AG04450 (cell line): Measurements from ENCODE around the gene RTP5. TPM values are rescaled to one million over a fixed set of nuclear protein-coding genes. Genes with fewer than 3 reads are reported as not detected.

Experiments
- CTCF ChIA-PET: fragments of 300-600, 350-600 bp; formaldehyde crosslinking; extraction: SDS; loops from one replicate; lab custom pipeline; 2022; ENCODE audit warnings: antibody characterized with exemption, inconsistent platforms; lab: Charles Lee
- POLR2A ChIA-PET: fragments of 350-600 bp; formaldehyde crosslinking; extraction: SDS; loops from one replicate; lab custom pipeline; 2021; ENCODE audit warnings: antibody characterized with exemption, inconsistent platforms; lab: Yijun Ruan, JAX
- DNase-seq: peaks from one replicate; pipeline ENCODE4 v3.0.0-alpha.2; 2011; ENCODE audit warnings: low read depth, low spot score
- H3K27ac ChIP-seq: one replicate; pipeline ENCODE4 v1.5.1; 2012; ENCODE audit warnings: low read depth, low read length, control low read depth
- H3K27me3 ChIP-seq: one replicate; pipeline ENCODE4 v1.6.0; 2012; ENCODE audit warnings: low read length; ENCODE audit not compliant: control insufficient read depth, insufficient read depth
- H3K4me3 ChIP-seq: 2 replicates; pipeline ENCODE4 v1.5.1; 2011; ENCODE audit warnings: mild to moderate bottlenecking, low read depth, low read length, control low read depth
- H3K9me3 ChIP-seq: 2 replicates; pipeline ENCODE4 v1.5.1; 2012; ENCODE audit warnings: low read length; ENCODE audit not compliant: control insufficient read depth, insufficient read depth
- polyA plus RNA-seq: library from polyadenylated mRNA; depleted of rRNA; stranded (reverse); fragments of >200 nt; gene quantifications from 2 replicates; pipeline ENCODE4 v1.2.3, GENCODE V29; 2011
- TF ChIP-seq, protein P1 (sequence below): IDR thresholded peaks from 2 replicates; pipeline ENCODE4 v1.5.1; 2011; ENCODE audit warnings: low read depth, low read length, control low read depth, inconsistent platforms

The RTP5 gene
- polyA plus RNA-seq, 1 experiment: not detected

DNA sequence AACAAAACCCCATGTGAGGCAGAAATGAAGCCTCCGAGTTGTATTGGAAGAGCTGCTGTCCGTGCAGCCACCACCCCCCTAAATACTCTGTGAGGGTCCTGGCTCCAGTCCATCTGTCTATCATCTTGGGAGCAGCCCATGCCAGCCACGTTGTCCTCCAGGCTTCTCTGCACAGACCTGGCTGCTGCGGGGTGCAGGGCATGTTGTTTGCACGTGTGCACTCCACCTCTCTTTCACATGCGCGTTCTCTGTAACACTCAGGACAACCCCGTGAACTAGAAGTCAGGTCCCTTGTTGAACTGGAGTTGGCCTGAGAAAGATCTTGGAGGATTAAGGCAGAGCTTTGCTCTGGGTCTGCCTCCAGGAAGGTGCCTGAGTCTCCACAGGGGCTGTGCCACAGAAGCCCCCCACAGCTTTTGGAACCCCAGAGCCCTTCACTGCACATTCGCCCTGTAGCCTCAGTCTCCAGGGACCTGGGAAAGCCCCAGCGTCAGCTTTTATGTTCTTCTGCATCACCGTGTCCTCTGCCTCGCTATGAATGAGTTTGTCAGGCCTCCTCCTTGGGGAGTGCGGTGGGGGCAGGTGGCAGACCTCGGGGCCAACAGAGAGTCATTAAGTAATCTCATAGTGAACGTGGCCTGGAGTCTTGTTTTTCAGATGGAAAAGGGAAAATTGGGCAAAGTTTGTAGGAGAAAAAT lies 16.6 kb downstream of the RTP5 start:
- CTCF ChIA-PET: interaction anchor here (1.2 kb wide), 1 partner anchor 8 kb away, joined by 3 read pairs; no protein-coding TSS in a partner anchor

DNA sequence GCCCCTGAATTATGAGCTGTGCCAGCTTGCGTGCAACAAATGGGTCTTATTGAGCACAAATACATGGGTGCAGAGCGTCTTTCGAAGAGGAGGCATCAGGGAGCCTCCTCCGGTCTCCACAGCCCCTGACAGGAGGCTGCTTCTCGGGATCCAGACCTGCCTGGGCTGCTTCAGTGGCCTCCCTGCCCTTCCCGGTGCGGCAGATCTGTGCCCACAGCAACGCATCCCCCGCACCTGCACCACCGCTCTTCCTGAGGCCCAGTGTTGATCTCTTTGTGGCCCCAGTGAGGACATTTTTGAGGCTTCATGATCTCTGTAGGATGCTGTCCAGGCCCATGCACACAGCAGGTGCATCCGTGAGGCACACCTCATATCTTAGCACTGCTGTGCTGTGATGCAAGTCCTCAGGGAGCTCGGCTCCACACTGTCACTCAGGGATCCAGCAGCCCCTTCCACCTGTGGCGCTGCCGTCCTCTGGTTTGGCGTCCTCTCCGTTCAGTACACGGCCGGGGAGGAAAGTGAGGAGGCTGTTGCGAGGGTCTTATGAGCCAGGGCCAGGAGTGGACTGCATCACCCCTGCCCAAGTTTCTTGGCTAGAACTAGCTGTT lies 17.4 kb downstream of the RTP5 start:
- peaks cover 12% of the 10 kb centered on the region; the same call in 1 of the 2 replicates for H3K9me3 ChIP-seq
- DNase-seq: no peak
- POLR2A ChIA-PET: no interaction called here
- TF ChIP-seq, protein P1, sequence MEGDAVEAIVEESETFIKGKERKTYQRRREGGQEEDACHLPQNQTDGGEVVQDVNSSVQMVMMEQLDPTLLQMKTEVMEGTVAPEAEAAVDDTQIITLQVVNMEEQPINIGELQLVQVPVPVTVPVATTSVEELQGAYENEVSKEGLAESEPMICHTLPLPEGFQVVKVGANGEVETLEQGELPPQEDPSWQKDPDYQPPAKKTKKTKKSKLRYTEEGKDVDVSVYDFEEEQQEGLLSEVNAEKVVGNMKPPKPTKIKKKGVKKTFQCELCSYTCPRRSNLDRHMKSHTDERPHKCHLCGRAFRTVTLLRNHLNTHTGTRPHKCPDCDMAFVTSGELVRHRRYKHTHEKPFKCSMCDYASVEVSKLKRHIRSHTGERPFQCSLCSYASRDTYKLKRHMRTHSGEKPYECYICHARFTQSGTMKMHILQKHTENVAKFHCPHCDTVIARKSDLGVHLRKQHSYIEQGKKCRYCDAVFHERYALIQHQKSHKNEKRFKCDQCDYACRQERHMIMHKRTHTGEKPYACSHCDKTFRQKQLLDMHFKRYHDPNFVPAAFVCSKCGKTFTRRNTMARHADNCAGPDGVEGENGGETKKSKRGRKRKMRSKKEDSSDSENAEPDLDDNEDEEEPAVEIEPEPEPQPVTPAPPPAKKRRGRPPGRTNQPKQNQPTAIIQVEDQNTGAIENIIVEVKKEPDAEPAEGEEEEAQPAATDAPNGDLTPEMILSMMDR: no peak
- H3K27me3 ChIP-seq: no peaks in the 10 kb centered on the region
- CTCF ChIA-PET: interaction anchor here (1.2 kb wide), 1 partner anchor 9 kb away, joined by 3 read pairs; no protein-coding TSS in a partner anchor
- no peak overlapping the region for H3K4me3 ChIP-seq
- no peak overlapping the region for H3K27ac ChIP-seq

More for the DNA sequence above, 16.6 kb downstream of the RTP5 start:
- POLR2A ChIA-PET: no interaction called here
- TF ChIP-seq, protein P1: no peak
- DNase-seq: no peak
- no peak overlapping the region for H3K27ac ChIP-seq
- peaks cover 12% of the 10 kb centered on the region; the same call in 1 of the 2 replicates for H3K9me3 ChIP-seq
- no peak overlapping the region for H3K4me3 ChIP-seq
- no peaks in the 10 kb centered on the region for H3K27me3 ChIP-seq

DNA sequence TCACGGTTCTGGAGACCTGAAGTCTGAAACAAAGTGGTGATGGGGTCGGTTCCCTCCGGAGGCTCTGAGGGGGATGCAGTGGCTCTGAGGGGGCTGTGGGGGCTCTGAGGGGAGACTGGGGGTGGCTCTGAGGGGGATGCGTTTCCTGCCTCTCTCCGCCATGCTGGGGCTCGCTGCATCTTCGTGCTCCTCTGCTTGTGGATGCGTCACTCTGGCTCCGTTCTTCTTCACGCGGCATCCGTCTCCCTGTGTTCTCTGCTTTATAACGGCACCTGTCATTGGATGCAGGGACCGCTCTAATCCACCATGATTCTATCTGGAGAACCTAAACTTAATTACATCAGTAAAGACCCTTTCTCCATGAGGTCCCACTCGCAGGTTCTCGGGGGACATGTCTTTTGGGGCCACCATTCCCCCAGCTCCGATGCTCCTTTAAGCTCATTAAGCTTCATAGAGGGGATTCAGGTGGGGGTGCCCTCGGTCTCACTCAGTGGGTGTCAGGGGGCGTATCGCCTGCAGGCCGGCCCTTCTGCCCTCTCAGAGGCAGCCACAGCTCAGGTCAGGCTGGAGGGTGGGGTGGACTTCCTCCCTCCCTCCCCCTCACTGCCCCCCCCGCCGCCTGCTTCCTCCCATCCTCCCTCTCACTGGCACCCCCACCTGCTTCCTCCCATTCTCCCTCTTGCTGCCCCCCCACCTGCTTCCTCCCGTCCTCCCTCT lies 18.4 kb downstream of the RTP5 start:
- TF ChIP-seq, protein P1: no peak
- ChIA-PET CTCF (no interaction called here), POLR2A (no interaction called here)
- peaks cover 12% of the 10 kb centered on the region; the same call in 1 of the 2 replicates for H3K9me3 ChIP-seq
- no peak overlapping the region for H3K4me3 ChIP-seq
- H3K27me3 ChIP-seq: no peaks in the 10 kb centered on the region
- no peak for DNase-seq
- no peak overlapping the region for H3K27ac ChIP-seq

DNA sequence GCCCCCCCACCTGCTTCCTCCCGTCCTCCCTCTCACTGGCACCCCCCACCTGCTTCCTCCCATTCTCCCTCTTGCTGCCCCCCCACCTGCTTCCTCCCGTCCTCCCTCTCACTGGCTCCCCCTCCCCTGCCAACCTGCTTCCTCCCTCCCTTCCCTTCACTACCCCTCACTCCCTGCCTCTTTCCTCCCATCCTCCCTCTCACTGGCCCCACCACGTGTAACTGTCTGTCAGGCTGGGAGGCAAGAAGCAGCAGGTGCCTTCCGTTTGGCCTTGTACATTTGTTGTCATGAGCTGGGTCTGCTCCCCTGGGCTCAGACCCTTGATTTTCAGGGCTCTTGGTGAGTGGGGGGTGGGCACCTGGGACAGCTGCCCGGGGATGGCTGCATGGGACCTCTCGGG lies 19.1 kb downstream of the RTP5 start:
- H3K4me3 ChIP-seq: no peak overlapping the region
- peaks cover 12% of the 10 kb centered on the region; the same call in 1 of the 2 replicates for H3K9me3 ChIP-seq
- H3K27ac ChIP-seq: no peak overlapping the region
- POLR2A ChIA-PET: no interaction called here
- TF ChIP-seq, protein P1: no peak
- no peaks in the 10 kb centered on the region for H3K27me3 ChIP-seq
- DNase-seq: no peak
- CTCF ChIA-PET: no interaction called here
